VCaP (cell line): ENCODE measurements around the gene MIGA1.

ENCODE experiments used
- H3K27ac ChIP-seq: fragments of 450-650 bp; 2 replicates; pipeline ENCODE4 v1.5.1; 2017
- CTCF ChIP-seq: fragments of 450-650 bp; conservative IDR thresholded peaks from 2 replicates; pipeline ENCODE4 v1.5.1; 2017; ENCODE audit warnings: mild to moderate bottlenecking, moderate library complexity

The MIGA1 gene

GRCh38 chr1:77859248-77859647 is 79.8 kb downstream of the MIGA1 start:
- TF ChIP-seq CTCF, result no peak

DNA sequence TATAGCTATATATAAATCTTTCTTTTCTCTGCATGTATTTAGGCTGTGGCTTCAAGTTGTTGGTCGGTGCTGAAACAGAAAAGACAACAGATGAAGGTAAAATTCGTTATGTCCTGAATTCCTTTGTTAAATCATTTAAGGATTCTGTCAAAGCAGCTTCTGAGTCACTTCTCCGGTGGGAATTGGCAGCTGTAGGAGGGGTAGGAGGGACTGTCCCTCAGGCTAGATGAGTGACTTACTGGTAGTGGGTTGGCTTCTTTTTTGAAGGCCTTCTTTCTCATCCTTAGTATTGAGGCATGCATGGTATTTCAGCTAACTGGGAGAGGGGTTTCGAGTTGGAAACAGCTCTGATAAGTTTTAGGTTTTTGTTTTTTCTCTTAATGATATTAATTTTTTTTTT is 86.8 kb downstream of the MIGA1 start:
- no peak for TF ChIP-seq CTCF
- no peak overlapping the region for H3K27ac ChIP-seq

More at GRCh38 chr1:77859248-77859647, 79.8 kb downstream of the MIGA1 start:
- peak overlapping the region; percentile 70 for H3K27ac ChIP-seq

DNA sequence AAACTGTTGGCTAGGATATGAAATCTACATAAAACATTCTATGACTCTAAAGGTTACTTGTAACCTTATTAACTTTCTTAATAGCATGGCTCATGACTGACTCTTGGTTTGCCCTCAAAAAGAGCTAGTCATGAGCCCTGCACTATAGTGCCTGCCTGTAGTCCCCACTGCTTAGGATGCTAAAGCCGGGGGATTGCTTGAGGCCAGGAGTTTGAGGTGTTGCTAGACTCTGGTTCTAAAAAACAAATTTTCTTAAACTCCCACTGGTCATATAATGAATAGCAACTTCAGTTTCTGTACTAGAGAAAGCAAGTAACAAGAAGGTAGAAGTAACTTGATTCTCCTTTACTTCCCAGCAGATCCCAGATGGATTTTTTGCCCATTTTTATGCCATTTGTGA is 93.2 kb downstream of the MIGA1 start:
- H3K27ac ChIP-seq, result no peak overlapping the region
- TF ChIP-seq CTCF, result no peak

DNA sequence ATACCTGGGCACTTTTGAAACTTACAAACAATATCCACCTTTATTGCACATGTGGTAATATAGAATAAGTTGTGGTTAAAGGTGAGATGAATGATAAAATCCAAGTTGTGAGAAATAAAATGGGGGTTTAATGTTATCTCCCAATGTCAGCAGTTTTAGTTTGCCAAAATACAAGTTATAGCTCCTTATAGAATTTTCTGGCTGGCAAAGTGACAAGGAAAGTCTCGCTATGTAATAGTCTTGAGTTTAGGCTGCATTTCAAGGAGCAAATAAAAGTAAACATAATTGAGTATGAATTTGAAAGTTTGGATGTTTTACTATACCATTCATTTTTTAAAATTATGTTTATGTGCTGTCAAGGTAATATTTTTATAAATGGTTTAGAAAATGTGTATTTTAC is 94.0 kb downstream of the MIGA1 start:
- TF ChIP-seq CTCF, result no peak
- H3K27ac ChIP-seq, result no peak overlapping the region

DNA sequence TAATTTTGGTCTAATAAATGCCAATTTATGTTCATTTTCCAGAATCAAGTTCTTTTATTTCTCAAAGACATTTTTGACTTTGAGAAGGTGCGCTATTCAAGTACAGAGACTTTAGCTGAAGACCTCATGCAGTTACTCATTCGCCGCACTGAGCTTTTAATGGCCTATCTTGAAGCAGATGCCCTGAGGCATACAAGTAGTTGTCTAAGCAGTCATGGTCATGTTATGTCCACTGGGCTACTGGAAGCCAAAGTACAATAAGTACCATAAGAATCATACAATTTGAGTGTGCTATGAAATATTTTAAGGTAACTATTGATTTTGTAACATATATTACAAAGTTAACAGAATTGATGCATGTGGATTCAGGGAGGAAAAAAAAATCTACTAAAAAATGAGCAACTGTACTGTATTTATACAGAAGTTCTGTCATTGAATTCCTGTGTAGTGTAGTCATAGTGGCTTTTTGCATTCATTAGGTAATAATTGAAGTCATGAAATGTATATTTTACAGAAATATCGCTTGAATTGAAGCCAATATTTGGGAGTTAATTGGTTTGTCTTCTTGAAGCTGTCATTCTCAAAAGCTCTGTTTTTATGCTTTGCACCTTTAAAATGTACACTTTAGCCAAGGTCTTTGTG is 95.5 kb downstream of the MIGA1 start:
- no peak for TF ChIP-seq CTCF
- H3K27ac ChIP-seq, result no peak overlapping the region

GRCh38 chr1:77876884-77877283 is 97.4 kb downstream of the MIGA1 start:
- no peak for TF ChIP-seq CTCF
- no peak overlapping the region for H3K27ac ChIP-seq

- no peak overlapping the region for H3K27ac ChIP-seq
- TF ChIP-seq CTCF, result no peak
Observed at GRCh38 chr1:77881061-77881460, 101.6 kb downstream of the MIGA1 start.
